ENCODE measurements around the gene COPA.

DNA sequence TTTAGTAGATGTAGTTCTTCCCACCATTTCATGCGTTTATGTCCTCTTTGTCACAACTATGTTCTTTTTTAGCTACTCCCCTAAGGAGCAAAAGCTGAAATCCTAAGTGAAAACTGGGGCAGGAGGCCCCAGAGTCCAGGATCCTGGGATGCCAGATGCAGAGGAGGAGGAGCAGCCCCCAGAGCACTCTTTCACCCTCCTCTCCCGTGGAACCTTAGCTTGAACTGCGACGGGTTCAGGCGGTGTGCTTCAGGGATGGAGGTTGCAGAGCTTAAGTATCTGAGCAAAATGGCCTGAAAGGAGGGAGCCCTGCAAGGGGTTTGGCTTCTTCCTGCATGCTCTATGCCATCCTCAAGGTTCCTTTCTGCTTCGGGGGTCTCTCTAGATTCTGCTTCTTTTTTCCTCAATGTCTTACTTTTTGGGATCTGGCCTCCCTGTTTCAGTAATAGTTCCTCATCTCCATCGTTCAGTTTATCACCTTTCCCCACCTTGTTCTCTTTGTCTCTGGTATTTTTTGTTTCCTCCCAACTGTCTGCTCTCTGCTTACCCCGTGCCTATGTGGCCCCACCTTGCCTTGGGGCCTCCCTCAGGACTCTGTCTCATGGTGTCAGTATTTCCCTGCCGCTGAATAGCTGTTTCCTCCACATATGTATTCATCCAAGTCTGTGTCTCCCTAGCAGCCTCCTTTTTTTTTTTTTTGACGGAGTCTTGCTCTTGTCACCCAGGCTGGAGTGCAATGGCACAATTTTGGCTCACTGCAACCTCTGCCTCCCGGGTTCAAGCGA lies 21.1 kb upstream of the COPA start:
- TF ChIP-seq, protein P1, sequence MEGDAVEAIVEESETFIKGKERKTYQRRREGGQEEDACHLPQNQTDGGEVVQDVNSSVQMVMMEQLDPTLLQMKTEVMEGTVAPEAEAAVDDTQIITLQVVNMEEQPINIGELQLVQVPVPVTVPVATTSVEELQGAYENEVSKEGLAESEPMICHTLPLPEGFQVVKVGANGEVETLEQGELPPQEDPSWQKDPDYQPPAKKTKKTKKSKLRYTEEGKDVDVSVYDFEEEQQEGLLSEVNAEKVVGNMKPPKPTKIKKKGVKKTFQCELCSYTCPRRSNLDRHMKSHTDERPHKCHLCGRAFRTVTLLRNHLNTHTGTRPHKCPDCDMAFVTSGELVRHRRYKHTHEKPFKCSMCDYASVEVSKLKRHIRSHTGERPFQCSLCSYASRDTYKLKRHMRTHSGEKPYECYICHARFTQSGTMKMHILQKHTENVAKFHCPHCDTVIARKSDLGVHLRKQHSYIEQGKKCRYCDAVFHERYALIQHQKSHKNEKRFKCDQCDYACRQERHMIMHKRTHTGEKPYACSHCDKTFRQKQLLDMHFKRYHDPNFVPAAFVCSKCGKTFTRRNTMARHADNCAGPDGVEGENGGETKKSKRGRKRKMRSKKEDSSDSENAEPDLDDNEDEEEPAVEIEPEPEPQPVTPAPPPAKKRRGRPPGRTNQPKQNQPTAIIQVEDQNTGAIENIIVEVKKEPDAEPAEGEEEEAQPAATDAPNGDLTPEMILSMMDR (IDR thresholded peaks at IDR 0.05): no peak
- no peak for TF ChIP-seq POLR2A (IDR thresholded peaks at IDR 0.05)
